GM12878 (cell line): ENCODE data around the gene TNF. TPM values are rescaled to one million over a fixed set of nuclear protein-coding genes. Genes with fewer than 3 reads are reported as not detected.

ENCODE experiments used
- BMI1 ChIP-seq: fragments of 450-650 bp; IDR thresholded peaks from 2 replicates; pipeline ENCODE4 v1.6.1; 2016; ENCODE audit warnings: mild to moderate bottlenecking, moderate library complexity, borderline replicate concordance
- MEF2A ChIP-seq: IDR thresholded peaks from 2 replicates; pipeline ENCODE4 v1.6.1; 2011; ENCODE audit warnings: low read depth, mild to moderate bottlenecking, low read length, moderate library complexity; ENCODE audit not compliant: insufficient read depth
- MXI1 ChIP-seq: fragments of 150-350 bp; IDR thresholded peaks from 2 replicates; pipeline ENCODE4 v1.6.1; 2011; ENCODE audit warnings: low read depth, mild to moderate bottlenecking, inconsistent platforms, low read length, improper control_type of control experiment
- NFYB ChIP-seq: IDR thresholded peaks from 2 replicates; pipeline ENCODE4 v1.6.1; 2011; ENCODE audit warnings: low read depth, mild to moderate bottlenecking, low read length, improper control_type of control experiment, moderate library complexity; ENCODE audit not compliant: insufficient read depth
- polyA plus RNA-seq, 11 experiments: library from polyadenylated mRNA; depleted of rRNA in 4 of 11; unstranded in 6 of 11; stranded (reverse) in 5 of 11; fragments of >200 nt; fragmentation: Nextera tagmentation in 4 of 11; fragmentation: Illumina TruSeq in 1 of 11; extraction: Ambion mirVana in 4 of 11; extraction: Trizol in 1 of 11; gene quantifications; 1 replicate in 1 of 11; 2 replicates in 10 of 11; pipeline versions ENCODE4 v1.2.1 to v1.2.3, GENCODE V29; 2011 to 2016; ENCODE audit warnings: inconsistent platforms in 2 of 11, missing spikeins in 2 of 11, low read depth in 1 of 11
- total RNA-seq, 4 experiments: library from RNA; depleted of rRNA in 3 of 4; stranded (reverse); fragments of >200 nt in 3 of 4; fragmentation: Illumina TruSeq in 1 of 4; extraction: Trizol in 1 of 4; gene quantifications; 2 replicates each; pipeline versions ENCODE4 v1.2.1 to v1.2.3, GENCODE V29; 2013 to 2021
- TF ChIP-seq, protein P1 (sequence below): fragments of 450-650 bp; IDR thresholded peaks from 2 replicates; pipeline ENCODE4 v1.6.1; 2017; ENCODE audit warnings: mild to moderate bottlenecking, moderate library complexity
- TF ChIP-seq, protein P2 (sequence below): fragments of 450-650 bp; IDR thresholded peaks from 2 replicates; pipeline ENCODE4 v1.6.1; 2016; ENCODE audit warnings: mild to moderate bottlenecking, moderate library complexity, borderline replicate concordance
- TF ChIP-seq, protein P3 (sequence below): fragments of 450-650 bp; IDR thresholded peaks from 2 replicates; pipeline ENCODE4 v1.6.1; 2017; ENCODE audit warnings: mild to moderate bottlenecking, moderate library complexity
- TF ChIP-seq, protein P4 (sequence below): IDR thresholded peaks from 2 replicates; pipeline ENCODE4 v1.6.1; 2012; ENCODE audit warnings: low read depth, low read length, improper control_type of control experiment
- TF ChIP-seq, protein P5 (sequence below): fragments of 450-650 bp; conservative IDR thresholded peaks from 2 replicates; pipeline ENCODE4 v1.6.1; 2017; ENCODE audit warnings: mild to moderate bottlenecking, moderate library complexity

Gene TNF
- total and polyA plus RNA-seq, 10 of the 15 experiments (the other 5 are each of a cell fraction or from before 2014, with no cell fraction given) = 18.0 to 94.8 (median 61.9) TPM

DNA sequence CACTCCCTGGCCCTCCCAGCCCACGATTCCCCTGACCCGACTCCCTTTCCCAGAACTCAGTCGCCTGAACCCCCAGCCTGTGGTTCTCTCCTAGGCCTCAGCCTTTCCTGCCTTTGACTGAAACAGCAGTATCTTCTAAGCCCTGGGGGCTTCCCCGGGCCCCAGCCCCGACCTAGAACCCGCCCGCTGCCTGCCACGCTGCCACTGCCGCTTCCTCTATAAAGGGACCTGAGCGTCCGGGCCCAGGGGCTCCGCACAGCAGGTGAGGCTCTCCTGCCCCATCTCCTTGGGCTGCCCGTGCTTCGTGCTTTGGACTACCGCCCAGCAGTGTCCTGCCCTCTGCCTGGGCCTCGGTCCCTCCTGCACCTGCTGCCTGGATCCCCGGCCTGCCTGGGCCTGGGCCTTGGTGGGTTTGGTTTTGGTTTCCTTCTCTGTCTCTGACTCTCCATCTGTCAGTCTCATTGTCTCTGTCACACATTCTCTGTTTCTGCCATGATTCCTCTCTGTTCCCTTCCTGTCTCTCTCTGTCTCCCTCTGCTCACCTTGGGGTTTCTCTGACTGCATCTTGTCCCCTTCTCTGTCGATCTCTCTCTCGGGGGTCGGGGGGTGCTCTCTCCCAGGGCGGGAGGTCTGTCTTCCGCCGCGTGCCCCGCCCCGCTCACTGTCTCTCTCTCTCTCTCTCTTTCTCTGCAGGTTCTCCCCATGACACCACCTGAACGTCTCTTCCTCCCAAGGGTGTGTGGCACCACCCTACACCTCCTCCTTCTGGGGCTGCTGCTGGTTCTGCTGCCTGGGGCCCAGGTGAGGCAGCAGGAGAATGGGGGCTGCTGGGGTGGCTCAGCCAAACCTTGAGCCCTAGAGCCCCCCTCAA, 3.1 kb upstream of the TNF start, which contains the start of gene LTA (continued):
- TF ChIP-seq, protein P1, sequence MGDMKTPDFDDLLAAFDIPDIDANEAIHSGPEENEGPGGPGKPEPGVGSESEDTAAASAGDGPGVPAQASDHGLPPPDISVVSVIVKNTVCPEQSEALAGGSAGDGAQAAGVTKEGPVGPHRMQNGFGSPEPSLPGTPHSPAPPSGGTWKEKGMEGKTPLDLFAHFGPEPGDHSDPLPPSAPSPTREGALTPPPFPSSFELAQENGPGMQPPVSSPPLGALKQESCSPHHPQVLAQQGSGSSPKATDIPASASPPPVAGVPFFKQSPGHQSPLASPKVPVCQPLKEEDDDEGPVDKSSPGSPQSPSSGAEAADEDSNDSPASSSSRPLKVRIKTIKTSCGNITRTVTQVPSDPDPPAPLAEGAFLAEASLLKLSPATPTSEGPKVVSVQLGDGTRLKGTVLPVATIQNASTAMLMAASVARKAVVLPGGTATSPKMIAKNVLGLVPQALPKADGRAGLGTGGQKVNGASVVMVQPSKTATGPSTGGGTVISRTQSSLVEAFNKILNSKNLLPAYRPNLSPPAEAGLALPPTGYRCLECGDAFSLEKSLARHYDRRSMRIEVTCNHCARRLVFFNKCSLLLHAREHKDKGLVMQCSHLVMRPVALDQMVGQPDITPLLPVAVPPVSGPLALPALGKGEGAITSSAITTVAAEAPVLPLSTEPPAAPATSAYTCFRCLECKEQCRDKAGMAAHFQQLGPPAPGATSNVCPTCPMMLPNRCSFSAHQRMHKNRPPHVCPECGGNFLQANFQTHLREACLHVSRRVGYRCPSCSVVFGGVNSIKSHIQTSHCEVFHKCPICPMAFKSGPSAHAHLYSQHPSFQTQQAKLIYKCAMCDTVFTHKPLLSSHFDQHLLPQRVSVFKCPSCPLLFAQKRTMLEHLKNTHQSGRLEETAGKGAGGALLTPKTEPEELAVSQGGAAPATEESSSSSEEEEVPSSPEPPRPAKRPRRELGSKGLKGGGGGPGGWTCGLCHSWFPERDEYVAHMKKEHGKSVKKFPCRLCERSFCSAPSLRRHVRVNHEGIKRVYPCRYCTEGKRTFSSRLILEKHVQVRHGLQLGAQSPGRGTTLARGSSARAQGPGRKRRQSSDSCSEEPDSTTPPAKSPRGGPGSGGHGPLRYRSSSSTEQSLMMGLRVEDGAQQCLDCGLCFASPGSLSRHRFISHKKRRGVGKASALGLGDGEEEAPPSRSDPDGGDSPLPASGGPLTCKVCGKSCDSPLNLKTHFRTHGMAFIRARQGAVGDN = peak; percentile 97
- TF ChIP-seq, protein P2, sequence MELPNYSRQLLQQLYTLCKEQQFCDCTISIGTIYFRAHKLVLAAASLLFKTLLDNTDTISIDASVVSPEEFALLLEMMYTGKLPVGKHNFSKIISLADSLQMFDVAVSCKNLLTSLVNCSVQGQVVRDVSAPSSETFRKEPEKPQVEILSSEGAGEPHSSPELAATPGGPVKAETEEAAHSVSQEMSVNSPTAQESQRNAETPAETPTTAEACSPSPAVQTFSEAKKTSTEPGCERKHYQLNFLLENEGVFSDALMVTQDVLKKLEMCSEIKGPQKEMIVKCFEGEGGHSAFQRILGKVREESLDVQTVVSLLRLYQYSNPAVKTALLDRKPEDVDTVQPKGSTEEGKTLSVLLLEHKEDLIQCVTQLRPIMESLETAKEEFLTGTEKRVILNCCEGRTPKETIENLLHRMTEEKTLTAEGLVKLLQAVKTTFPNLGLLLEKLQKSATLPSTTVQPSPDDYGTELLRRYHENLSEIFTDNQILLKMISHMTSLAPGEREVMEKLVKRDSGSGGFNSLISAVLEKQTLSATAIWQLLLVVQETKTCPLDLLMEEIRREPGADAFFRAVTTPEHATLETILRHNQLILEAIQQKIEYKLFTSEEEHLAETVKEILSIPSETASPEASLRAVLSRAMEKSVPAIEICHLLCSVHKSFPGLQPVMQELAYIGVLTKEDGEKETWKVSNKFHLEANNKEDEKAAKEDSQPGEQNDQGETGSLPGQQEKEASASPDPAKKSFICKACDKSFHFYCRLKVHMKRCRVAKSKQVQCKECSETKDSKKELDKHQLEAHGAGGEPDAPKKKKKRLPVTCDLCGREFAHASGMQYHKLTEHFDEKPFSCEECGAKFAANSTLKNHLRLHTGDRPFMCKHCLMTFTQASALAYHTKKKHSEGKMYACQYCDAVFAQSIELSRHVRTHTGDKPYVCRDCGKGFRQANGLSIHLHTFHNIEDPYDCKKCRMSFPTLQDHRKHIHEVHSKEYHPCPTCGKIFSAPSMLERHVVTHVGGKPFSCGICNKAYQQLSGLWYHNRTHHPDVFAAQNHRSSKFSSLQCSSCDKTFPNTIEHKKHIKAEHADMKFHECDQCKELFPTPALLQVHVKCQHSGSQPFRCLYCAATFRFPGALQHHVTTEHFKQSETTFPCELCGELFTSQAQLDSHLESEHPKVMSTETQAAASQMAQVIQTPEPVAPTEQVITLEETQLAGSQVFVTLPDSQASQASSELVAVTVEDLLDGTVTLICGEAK = no peak
- no peak for TF ChIP-seq MEF2A
- TF ChIP-seq BMI1 = no peak
- no peak for TF ChIP-seq NFYB
- TF ChIP-seq, protein P3, sequence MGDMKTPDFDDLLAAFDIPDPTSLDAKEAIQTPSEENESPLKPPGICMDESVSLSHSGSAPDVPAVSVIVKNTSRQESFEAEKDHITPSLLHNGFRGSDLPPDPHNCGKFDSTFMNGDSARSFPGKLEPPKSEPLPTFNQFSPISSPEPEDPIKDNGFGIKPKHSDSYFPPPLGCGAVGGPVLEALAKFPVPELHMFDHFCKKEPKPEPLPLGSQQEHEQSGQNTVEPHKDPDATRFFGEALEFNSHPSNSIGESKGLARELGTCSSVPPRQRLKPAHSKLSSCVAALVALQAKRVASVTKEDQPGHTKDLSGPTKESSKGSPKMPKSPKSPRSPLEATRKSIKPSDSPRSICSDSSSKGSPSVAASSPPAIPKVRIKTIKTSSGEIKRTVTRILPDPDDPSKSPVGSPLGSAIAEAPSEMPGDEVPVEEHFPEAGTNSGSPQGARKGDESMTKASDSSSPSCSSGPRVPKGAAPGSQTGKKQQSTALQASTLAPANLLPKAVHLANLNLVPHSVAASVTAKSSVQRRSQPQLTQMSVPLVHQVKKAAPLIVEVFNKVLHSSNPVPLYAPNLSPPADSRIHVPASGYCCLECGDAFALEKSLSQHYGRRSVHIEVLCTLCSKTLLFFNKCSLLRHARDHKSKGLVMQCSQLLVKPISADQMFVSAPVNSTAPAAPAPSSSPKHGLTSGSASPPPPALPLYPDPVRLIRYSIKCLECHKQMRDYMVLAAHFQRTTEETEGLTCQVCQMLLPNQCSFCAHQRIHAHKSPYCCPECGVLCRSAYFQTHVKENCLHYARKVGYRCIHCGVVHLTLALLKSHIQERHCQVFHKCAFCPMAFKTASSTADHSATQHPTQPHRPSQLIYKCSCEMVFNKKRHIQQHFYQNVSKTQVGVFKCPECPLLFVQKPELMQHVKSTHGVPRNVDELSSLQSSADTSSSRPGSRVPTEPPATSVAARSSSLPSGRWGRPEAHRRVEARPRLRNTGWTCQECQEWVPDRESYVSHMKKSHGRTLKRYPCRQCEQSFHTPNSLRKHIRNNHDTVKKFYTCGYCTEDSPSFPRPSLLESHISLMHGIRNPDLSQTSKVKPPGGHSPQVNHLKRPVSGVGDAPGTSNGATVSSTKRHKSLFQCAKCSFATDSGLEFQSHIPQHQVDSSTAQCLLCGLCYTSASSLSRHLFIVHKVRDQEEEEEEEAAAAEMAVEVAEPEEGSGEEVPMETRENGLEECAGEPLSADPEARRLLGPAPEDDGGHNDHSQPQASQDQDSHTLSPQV = no peak
- TF ChIP-seq, protein P4, sequence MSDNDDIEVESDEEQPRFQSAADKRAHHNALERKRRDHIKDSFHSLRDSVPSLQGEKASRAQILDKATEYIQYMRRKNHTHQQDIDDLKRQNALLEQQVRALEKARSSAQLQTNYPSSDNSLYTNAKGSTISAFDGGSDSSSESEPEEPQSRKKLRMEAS = 0 out of 2 replicates have a peak, but pooled peaks have one; percentile 56
- peak; percentile 64; the same call in 1 of the 2 replicates for TF ChIP-seq MXI1
- TF ChIP-seq, protein P5, sequence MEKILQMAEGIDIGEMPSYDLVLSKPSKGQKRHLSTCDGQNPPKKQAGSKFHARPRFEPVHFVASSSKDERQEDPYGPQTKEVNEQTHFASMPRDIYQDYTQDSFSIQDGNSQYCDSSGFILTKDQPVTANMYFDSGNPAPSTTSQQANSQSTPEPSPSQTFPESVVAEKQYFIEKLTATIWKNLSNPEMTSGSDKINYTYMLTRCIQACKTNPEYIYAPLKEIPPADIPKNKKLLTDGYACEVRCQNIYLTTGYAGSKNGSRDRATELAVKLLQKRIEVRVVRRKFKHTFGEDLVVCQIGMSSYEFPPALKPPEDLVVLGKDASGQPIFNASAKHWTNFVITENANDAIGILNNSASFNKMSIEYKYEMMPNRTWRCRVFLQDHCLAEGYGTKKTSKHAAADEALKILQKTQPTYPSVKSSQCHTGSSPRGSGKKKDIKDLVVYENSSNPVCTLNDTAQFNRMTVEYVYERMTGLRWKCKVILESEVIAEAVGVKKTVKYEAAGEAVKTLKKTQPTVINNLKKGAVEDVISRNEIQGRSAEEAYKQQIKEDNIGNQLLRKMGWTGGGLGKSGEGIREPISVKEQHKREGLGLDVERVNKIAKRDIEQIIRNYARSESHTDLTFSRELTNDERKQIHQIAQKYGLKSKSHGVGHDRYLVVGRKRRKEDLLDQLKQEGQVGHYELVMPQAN = no peak; the same call in 1 of the 2 replicates
